Liver (tissue), 9 donors: ENCODE data around the gene NFE2L2. TPM values are rescaled to one million over a fixed set of nuclear protein-coding genes. Genes with fewer than 3 reads are reported as not detected.

Experiments
- DNase-seq: peaks from one replicate; pipeline ENCODE4 v3.0.0-alpha.2; 2017; ENCODE audit warnings: low spot score
- H3K27ac ChIP-seq, 2 donors: one replicate each; pipeline ENCODE4 v1.7.0; 2013; ENCODE audit warnings: inconsistent platforms in 2 of 2, low read length in 2 of 2, control low read depth in 1 of 2, low read depth in 1 of 2, mild to moderate bottlenecking in 1 of 2
- H3K27me3 ChIP-seq, 4 donors: one replicate each; pipeline versions ENCODE4 v1.6.1 to v1.7.0; 2013; ENCODE audit warnings: low read length in 3 of 4, inconsistent platforms in 1 of 4, mild to moderate bottlenecking in 1 of 4, moderate library complexity in 1 of 4; ENCODE audit not compliant: control insufficient read depth in 4 of 4, insufficient read depth in 4 of 4
- H3K36me3 ChIP-seq, 4 donors: one replicate each; pipeline versions ENCODE4 v1.6.1 to v1.7.0; 2013; ENCODE audit warnings: low read length in 3 of 4, mild to moderate bottlenecking in 3 of 4, low read depth in 1 of 4, moderate library complexity in 1 of 4; ENCODE audit not compliant: control insufficient read depth in 4 of 4, insufficient read depth in 3 of 4
- H3K4me1 ChIP-seq, 4 donors: one replicate each; pipeline versions ENCODE4 v1.6.1 to v1.7.0; 2013; ENCODE audit warnings: low read length in 3 of 4, mild to moderate bottlenecking in 3 of 4, moderate library complexity in 1 of 4; ENCODE audit not compliant: control insufficient read depth in 4 of 4, insufficient read depth in 4 of 4
- H3K4me3 ChIP-seq, 3 donors: one replicate each; pipeline versions ENCODE4 v1.6.1 to v1.7.0; 2013; ENCODE audit warnings: low read length in 3 of 3, control low read depth in 1 of 3, low read depth in 1 of 3, mild to moderate bottlenecking in 1 of 3
- H3K9ac ChIP-seq, 2 donors: one replicate each; pipeline ENCODE4 v1.7.0; 2013; ENCODE audit warnings: low read length in 2 of 2, mild to moderate bottlenecking in 2 of 2, moderate library complexity in 2 of 2, control low read depth in 1 of 2, low read depth in 1 of 2
- H3K9me3 ChIP-seq, 4 donors: one replicate each; pipeline versions ENCODE4 v1.6.1 to v1.7.0; 2013; ENCODE audit warnings: low read length in 3 of 4; ENCODE audit not compliant: control insufficient read depth in 4 of 4
- EGR1 ChIP-seq, 2 donors: IDR thresholded peaks; 2 replicates each; pipeline ENCODE4 v1.6.1; 2016 to 2018; ENCODE audit warnings: antibody characterized with exemption in 2 of 2, low read depth in 2 of 2
- FOXA1 ChIP-seq: IDR thresholded peaks from 2 replicates; pipeline ENCODE4 v1.6.1; 2016; ENCODE audit warnings: antibody characterized with exemption
- FOXA2 ChIP-seq: IDR thresholded peaks from 2 replicates; pipeline ENCODE4 v1.6.1; 2016; ENCODE audit warnings: antibody characterized with exemption
- GABPA ChIP-seq, 2 donors: IDR thresholded peaks in 1 of 2; conservative IDR thresholded peaks in 1 of 2; 2 replicates each; pipeline ENCODE4 v1.6.1; 2016; ENCODE audit warnings: antibody characterized with exemption in 2 of 2, mild to moderate bottlenecking in 1 of 2, moderate library complexity in 1 of 2
- JUND ChIP-seq, 2 donors: IDR thresholded peaks; 2 replicates each; pipeline ENCODE4 v1.6.1; 2016; ENCODE audit warnings: antibody characterized with exemption in 2 of 2
- NR2F2 ChIP-seq: IDR thresholded peaks from 2 replicates; pipeline ENCODE4 v1.6.1; 2016; ENCODE audit warnings: antibody characterized with exemption
- RAD21 ChIP-seq, 2 donors: IDR thresholded peaks; 2 replicates each; pipeline ENCODE4 v1.6.1; 2016; ENCODE audit warnings: antibody characterized with exemption in 2 of 2, mild to moderate bottlenecking in 2 of 2
- RXRA ChIP-seq, 2 donors: IDR thresholded peaks; 2 replicates each; pipeline ENCODE4 v1.6.1; 2017 to 2018; ENCODE audit warnings: antibody characterized with exemption in 2 of 2, mild to moderate bottlenecking in 1 of 2
- SP1 ChIP-seq: IDR thresholded peaks from 2 replicates; pipeline ENCODE4 v1.6.1; 2018; ENCODE audit warnings: antibody characterized with exemption, mild to moderate bottlenecking
- YY1 ChIP-seq: IDR thresholded peaks from 2 replicates; pipeline ENCODE4 v1.6.1; 2016; ENCODE audit warnings: antibody characterized with exemption, mild to moderate bottlenecking
- WGBS: extraction: QIAGEN DNeasy Blood & Tissue Kit; methylation state at CpG from one replicate; pipeline ENCODE4 v1.1.7; 2013; 5-methylcytosine and 5-hydroxymethylcytosine counted together
- polyA plus RNA-seq, 2 donors: library from polyadenylated mRNA; stranded (reverse) in 1 of 2; unstranded in 1 of 2; fragments of 200-250 nt in 1 of 2; fragments of >200 nt in 1 of 2; fragmentation: Nextera tagmentation in 1 of 2; extraction: Ambion mirVana in 1 of 2; gene quantifications; one replicate each; pipeline versions ENCODE4 v1.2.1 to v1.2.3, GENCODE V29; 2013 to 2015
- total RNA-seq, 2 donors: library from RNA; depleted of rRNA; stranded (reverse); fragments of >200 nt; gene quantifications; one replicate each; pipeline ENCODE4 v1.2.3, GENCODE V29; 2014
- TF ChIP-seq, protein P1 (sequence below): IDR thresholded peaks from 2 replicates; pipeline ENCODE4 v1.6.1; 2016; ENCODE audit warnings: antibody characterized with exemption, mild to moderate bottlenecking
- TF ChIP-seq, protein P2 (sequence below): IDR thresholded peaks from 2 replicates; pipeline ENCODE4 v1.6.1; 2016; ENCODE audit warnings: antibody characterized with exemption
- TF ChIP-seq, protein P3 (sequence below): IDR thresholded peaks from 2 replicates; pipeline ENCODE4 v1.6.1; 2016; ENCODE audit warnings: antibody characterized with exemption
- donor health status: healthy.
- donor health status: healthy.
- donor health status: healthy.
- donor health status: healthy.
- donor health status: healthy.

Gene NFE2L2
- total and polyA plus RNA-seq, 4 donors: 22.5 to 31.0 (median 27.1) TPM

DNA sequence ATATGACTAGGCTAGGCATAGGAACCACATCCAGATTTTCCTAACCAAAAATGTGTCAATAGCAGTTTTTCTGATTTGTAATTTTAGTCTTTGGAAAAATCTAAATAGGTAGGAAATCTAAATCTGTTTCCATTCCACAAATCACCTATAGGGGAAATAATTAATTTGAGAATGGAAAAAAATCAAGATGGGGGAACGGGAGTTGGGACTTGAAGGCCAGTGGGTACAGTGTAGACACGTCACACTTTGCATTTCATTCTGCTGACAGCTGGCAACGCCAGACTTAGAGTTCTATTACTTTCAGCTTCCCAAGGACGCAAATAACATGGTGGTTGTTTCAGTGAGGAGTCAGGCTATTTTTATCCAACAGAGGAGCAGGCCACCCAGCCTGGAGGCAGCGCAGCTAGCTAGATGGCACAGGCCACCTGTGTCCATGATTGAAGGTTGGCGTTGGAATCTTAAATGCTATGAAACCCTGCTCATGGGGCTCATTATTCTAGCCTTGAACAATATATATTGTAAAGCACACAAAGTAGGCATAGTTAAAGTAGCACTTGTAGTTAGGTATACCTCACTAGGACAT is 28.6 kb downstream of the NFE2L2 start (continued):
- TF ChIP-seq, protein P1, sequence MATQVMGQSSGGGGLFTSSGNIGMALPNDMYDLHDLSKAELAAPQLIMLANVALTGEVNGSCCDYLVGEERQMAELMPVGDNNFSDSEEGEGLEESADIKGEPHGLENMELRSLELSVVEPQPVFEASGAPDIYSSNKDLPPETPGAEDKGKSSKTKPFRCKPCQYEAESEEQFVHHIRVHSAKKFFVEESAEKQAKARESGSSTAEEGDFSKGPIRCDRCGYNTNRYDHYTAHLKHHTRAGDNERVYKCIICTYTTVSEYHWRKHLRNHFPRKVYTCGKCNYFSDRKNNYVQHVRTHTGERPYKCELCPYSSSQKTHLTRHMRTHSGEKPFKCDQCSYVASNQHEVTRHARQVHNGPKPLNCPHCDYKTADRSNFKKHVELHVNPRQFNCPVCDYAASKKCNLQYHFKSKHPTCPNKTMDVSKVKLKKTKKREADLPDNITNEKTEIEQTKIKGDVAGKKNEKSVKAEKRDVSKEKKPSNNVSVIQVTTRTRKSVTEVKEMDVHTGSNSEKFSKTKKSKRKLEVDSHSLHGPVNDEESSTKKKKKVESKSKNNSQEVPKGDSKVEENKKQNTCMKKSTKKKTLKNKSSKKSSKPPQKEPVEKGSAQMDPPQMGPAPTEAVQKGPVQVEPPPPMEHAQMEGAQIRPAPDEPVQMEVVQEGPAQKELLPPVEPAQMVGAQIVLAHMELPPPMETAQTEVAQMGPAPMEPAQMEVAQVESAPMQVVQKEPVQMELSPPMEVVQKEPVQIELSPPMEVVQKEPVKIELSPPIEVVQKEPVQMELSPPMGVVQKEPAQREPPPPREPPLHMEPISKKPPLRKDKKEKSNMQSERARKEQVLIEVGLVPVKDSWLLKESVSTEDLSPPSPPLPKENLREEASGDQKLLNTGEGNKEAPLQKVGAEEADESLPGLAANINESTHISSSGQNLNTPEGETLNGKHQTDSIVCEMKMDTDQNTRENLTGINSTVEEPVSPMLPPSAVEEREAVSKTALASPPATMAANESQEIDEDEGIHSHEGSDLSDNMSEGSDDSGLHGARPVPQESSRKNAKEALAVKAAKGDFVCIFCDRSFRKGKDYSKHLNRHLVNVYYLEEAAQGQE: no peak
- TF ChIP-seq FOXA1 (no peak), YY1 (no peak), SP1 (no peak), RXRA (IDR thresholded peaks at IDR 0.05) (no peak), JUND (IDR thresholded peaks at IDR 0.05) (no peak), NR2F2 (no peak)
- TF ChIP-seq, protein P2, sequence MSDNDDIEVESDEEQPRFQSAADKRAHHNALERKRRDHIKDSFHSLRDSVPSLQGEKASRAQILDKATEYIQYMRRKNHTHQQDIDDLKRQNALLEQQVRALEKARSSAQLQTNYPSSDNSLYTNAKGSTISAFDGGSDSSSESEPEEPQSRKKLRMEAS: no peak

DNA sequence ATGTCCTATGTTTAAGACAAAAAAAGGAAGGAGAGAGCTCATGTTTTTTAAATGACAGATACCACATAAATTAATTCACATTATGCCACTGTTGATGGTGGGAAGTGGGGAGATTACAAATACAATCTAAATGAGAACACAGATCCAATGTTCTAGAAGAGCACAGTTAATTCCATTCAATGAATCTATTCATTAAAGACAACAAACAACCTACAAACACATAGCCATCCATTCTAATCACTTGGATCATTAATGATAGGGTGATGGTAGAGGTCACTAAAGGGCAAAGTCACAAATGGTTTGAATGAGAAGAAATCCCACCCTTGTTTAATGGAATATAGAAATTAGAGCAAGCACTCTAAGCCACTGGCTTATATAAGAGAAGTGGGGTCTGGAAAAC is 30.3 kb downstream of the NFE2L2 start:
- TF ChIP-seq FOXA1 (no peak), JUND (IDR thresholded peaks at IDR 0.05) (no peak), EGR1 (IDR thresholded peaks at IDR 0.05; ENCODE audit: low read depth in 2 of 2) (no peak), RAD21 (IDR thresholded peaks at IDR 0.05) (no peak), SP1 (no peak)
- Histone ChIP-seq H3K9ac (no peak overlapping the region), H3K27ac (no peak overlapping the region), H3K36me3 (peaks cover 3 to 47% (median 39%) of the 10 kb centered on the region in 4 donors), H3K27me3 (no peaks in the 10 kb centered on the region), H3K9me3 (no peaks in the 10 kb centered on the region), H3K4me3 (no peak overlapping the region), H3K4me1 (peaks cover 5 to 20% (median 13%) of the 10 kb centered on the region in 4 donors)
- no peak for DNase-seq

DNA sequence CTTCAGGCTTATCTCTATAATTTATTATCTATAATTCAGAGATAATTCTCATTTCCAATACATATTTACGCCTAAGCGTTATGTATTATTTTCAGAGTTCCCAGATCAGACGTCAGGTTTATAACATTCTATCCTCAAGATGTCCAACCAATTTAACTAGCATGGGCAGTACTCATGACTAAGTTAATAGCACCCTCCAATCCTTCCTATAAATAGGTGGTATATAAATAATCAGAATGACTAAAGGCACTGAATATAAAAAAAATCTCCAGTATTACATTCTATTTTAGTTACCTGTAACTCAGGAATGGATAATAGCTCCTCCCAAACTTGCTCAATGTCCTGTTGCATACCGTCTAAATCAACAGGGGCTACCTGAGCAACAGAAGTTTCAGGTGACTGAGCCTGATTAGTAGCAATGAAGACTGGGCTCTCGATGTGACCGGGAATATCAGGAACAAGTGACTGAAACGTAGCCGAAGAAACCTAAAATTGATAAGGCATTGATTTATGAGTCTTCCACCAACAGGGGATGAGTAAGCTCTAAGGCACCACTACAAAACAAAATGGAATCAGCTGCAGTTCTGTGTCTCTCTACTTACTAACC is 32.3 kb downstream of the NFE2L2 start:
- Histone ChIP-seq H3K9me3 (no peaks in the 10 kb centered on the region), H3K27ac (no peak overlapping the region), H3K4me1 (peaks cover 4 to 8% (median 5%) of the 10 kb centered on the region in 4 donors), H3K27me3 (no peaks in the 10 kb centered on the region), H3K4me3 (no peak overlapping the region), H3K9ac (no peak overlapping the region), H3K36me3 (peaks cover 3 to 47% (median 39%) of the 10 kb centered on the region in 4 donors)
- no peak for DNase-seq
- TF ChIP-seq SP1 (no peak), EGR1 (IDR thresholded peaks at IDR 0.05; ENCODE audit: low read depth in 2 of 2) (no peak), FOXA1 (no peak), NR2F2 (no peak), JUND (IDR thresholded peaks at IDR 0.05) (no peak), GABPA (IDR thresholded peaks at IDR 0.05 in 1 of 2, conservative IDR thresholded peaks at IDR 0.05 in 1 of 2) (no peak), FOXA2 (no peak), RXRA (IDR thresholded peaks at IDR 0.05) (no peak)
- TF ChIP-seq, protein P1: no peak
- TF ChIP-seq, protein P3, sequence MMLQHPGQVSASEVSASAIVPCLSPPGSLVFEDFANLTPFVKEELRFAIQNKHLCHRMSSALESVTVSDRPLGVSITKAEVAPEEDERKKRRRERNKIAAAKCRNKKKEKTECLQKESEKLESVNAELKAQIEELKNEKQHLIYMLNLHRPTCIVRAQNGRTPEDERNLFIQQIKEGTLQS: no peak
- TF ChIP-seq, protein P2: no peak
- 74% methylated on average over 8 of the region's 8 CpGs for WGBS
